H1 (cell line): ENCODE data around the gene RAD9A. TPM values are rescaled to one million over a fixed set of nuclear protein-coding genes. Genes with fewer than 3 reads are reported as not detected.

Experiments
- CTCF ChIA-PET: fragments of 300-600 bp; sonication (Branson Sonifier 250); formaldehyde crosslinking; loops from one replicate; lab custom pipeline; 2021; ENCODE audit not compliant: partially characterized antibody; lab: Charles Lee
- POLR2A ChIA-PET: fragments of 300-600 bp; sonication (Branson Sonifier 250); formaldehyde crosslinking; loops from one replicate; lab custom pipeline; 2021; ENCODE audit warnings: inconsistent platforms; ENCODE audit not compliant: partially characterized antibody; lab: Charles Lee
- DNase-seq, 2 experiments: peaks; one replicate each; pipeline versions ENCODE4 v3.0.0 to v3.0.0-alpha.2; 2010 to 2022; ENCODE audit warnings: low spot score in 2 of 2, low read depth in 1 of 2, mixed read lengths in 1 of 2
- FAIRE-seq: peaks from 2 replicates; lab custom pipeline; 2011; peaks lifted over from hg19 to GRCh38; lab: Jason Lieb, UNC
- H2AFZ ChIP-seq: 2 replicates; pipeline ENCODE4 v1.8.1; 2012; ENCODE audit warnings: low read length, inconsistent platforms
- H2AK5ac ChIP-seq: 2 replicates; pipeline ENCODE4 v1.6.1; 2013; ENCODE audit warnings: low read depth, low read length
- H2BK120ac ChIP-seq: replicated peaks from 2 replicates; pipeline ENCODE3; 2013; ENCODE audit warnings: low read depth, low read length, inconsistent platforms
- H2BK12ac ChIP-seq: 2 replicates; pipeline ENCODE4 v1.6.1; 2013; ENCODE audit warnings: low read depth, low read length
- H2BK15ac ChIP-seq: 2 replicates; pipeline ENCODE4 v1.6.1; 2013; ENCODE audit warnings: low read length
- H2BK20ac ChIP-seq: 2 replicates; pipeline ENCODE4 v1.6.1; 2013; ENCODE audit warnings: low read length
- H2BK5ac ChIP-seq: 2 replicates; pipeline ENCODE4 v1.6.1; 2013; ENCODE audit warnings: low read depth, low read length
- H3K14ac ChIP-seq: 2 replicates; pipeline ENCODE4 v1.6.1; 2013; ENCODE audit warnings: inconsistent platforms; ENCODE audit not compliant: insufficient read length
- H3K18ac ChIP-seq: 2 replicates; pipeline ENCODE4 v1.6.1; 2013; ENCODE audit warnings: low read length; ENCODE audit errors: extremely low read depth
- H3K23ac ChIP-seq: 2 replicates; pipeline ENCODE4 v1.6.1; 2013; ENCODE audit warnings: inconsistent platforms; ENCODE audit not compliant: insufficient read length
- H3K23me2 ChIP-seq: 2 replicates; pipeline ENCODE4 v1.6.1; 2013; ENCODE audit warnings: low read depth, low read length
- H3K27ac ChIP-seq: 2 replicates; pipeline ENCODE4 v1.6.1; 2011; ENCODE audit warnings: low read depth, low read length, inconsistent platforms
- H3K27me3 ChIP-seq, 4 experiments: replicated peaks in 1 of 4; 1 replicate in 1 of 4; 2 replicates in 3 of 4; pipeline versions ENCODE4 v1.6.1 to v1.8.1; 2011 to 2013; ENCODE audit warnings: low read length in 3 of 4, mild to moderate bottlenecking in 3 of 4, inconsistent platforms in 2 of 4, mixed read lengths in 2 of 4, moderate library complexity in 1 of 4; ENCODE audit not compliant: control insufficient read depth in 3 of 4, insufficient read depth in 3 of 4; ENCODE audit errors: extremely low read depth in 1 of 4
- H3K36me3 ChIP-seq, 4 experiments: 2 replicates each; pipeline versions ENCODE4 v1.6.1 to v1.8.1; 2011 to 2013; ENCODE audit warnings: mild to moderate bottlenecking in 4 of 4, low read length in 3 of 4, moderate library complexity in 2 of 4, control low read depth in 1 of 4, inconsistent platforms in 1 of 4; ENCODE audit not compliant: insufficient read depth in 4 of 4, control insufficient read depth in 2 of 4
- H3K4ac ChIP-seq: replicated peaks from 2 replicates; pipeline ENCODE3; 2013; ENCODE audit warnings: low read length, low read depth, mixed read lengths, inconsistent platforms; ENCODE audit not compliant: insufficient read length
- H3K4me1 ChIP-seq, 4 experiments: replicated peaks in 1 of 4; 1 replicate in 1 of 4; 2 replicates in 3 of 4; pipeline versions ENCODE4 v1.6.1 to v1.8.1; 2011 to 2013; ENCODE audit warnings: low read length in 3 of 4, inconsistent platforms in 2 of 4, mixed read lengths in 1 of 4; ENCODE audit not compliant: insufficient read depth in 4 of 4, control insufficient read depth in 3 of 4
- H3K4me2 ChIP-seq, 2 experiments: 2 replicates each; pipeline versions ENCODE4 v1.6.1 to v1.8.1; 2011 to 2013; ENCODE audit warnings: low read depth in 2 of 2, low read length in 2 of 2, control low read depth in 1 of 2, inconsistent platforms in 1 of 2, mild to moderate bottlenecking in 1 of 2; ENCODE audit not compliant: insufficient read depth in 1 of 2
- H3K4me3 ChIP-seq, 4 experiments: fragments of 200-600, 300-600 bp in 1 of 4; sonication (generic), shearing (Covaris generic), sonication (Bioruptor Twin) in 1 of 4; 2 replicates each; pipeline versions ENCODE4 v1.5.1 to v1.8.1; 2011 to 2016; ENCODE audit warnings: low read length in 4 of 4, low read depth in 3 of 4, control low read depth in 2 of 4, inconsistent platforms in 2 of 4, mild to moderate bottlenecking in 2 of 4, mixed read lengths in 1 of 4, moderate library complexity in 1 of 4; ENCODE audit not compliant: insufficient read depth in 2 of 4; ENCODE audit errors: extremely low read depth in 1 of 4
- H3K56ac ChIP-seq: replicated peaks from 2 replicates; pipeline ENCODE3; 2013; ENCODE audit warnings: low read depth, mild to moderate bottlenecking, mixed read lengths, low read length, inconsistent platforms; ENCODE audit not compliant: insufficient read length
- H3K79me1 ChIP-seq: 2 replicates; pipeline ENCODE4 v1.6.1; 2013; ENCODE audit warnings: low read depth, low read length, control low read depth
- H3K79me2 ChIP-seq, 2 experiments: 2 replicates each; pipeline versions ENCODE4 v1.6.1 to v1.8.1; 2012 to 2013; ENCODE audit warnings: low read length in 2 of 2, mild to moderate bottlenecking in 2 of 2, inconsistent platforms in 1 of 2; ENCODE audit not compliant: insufficient read depth in 2 of 2, control insufficient read depth in 1 of 2
- H3K9ac ChIP-seq, 4 experiments: replicated peaks in 1 of 4; 1 replicate in 1 of 4; 2 replicates in 3 of 4; pipeline versions ENCODE4 v1.6.1 to v1.8.1; 2011 to 2013; ENCODE audit warnings: low read depth in 3 of 4, low read length in 3 of 4, control low read depth in 2 of 4, mild to moderate bottlenecking in 2 of 4, moderate library complexity in 2 of 4, inconsistent platforms in 1 of 4; ENCODE audit errors: extremely low read depth in 1 of 4
- H3K9me3 ChIP-seq, 2 experiments: 2 replicates each; pipeline versions ENCODE4 v1.6.1 to v1.8.1; 2012 to 2013; ENCODE audit warnings: mild to moderate bottlenecking in 2 of 2, moderate library complexity in 2 of 2, control low read depth in 1 of 2, inconsistent platforms in 1 of 2, low read depth in 1 of 2, low read length in 1 of 2, mixed read lengths in 1 of 2; ENCODE audit not compliant: insufficient read depth in 2 of 2
- H4K20me1 ChIP-seq, 2 experiments: replicated peaks in 1 of 2; 2 replicates each; pipeline versions ENCODE3 to v1.8.1; 2011 to 2013; ENCODE audit warnings: inconsistent platforms in 2 of 2, low read length in 2 of 2, mild to moderate bottlenecking in 1 of 2; ENCODE audit not compliant: insufficient read depth in 2 of 2, control insufficient read depth in 1 of 2
- H4K5ac ChIP-seq: 2 replicates; pipeline ENCODE4 v1.6.1; 2013; ENCODE audit warnings: low read length, low read depth, mixed read lengths, inconsistent platforms; ENCODE audit not compliant: insufficient read length
- H4K8ac ChIP-seq: 2 replicates; pipeline ENCODE4 v1.8.0; 2013; ENCODE audit warnings: mild to moderate bottlenecking, moderate library complexity, low read length, inconsistent platforms; ENCODE audit not compliant: insufficient read depth; ENCODE audit errors: extremely low read depth
- H4K91ac ChIP-seq: replicated peaks from 2 replicates; pipeline ENCODE3; 2013; ENCODE audit warnings: low read length, mixed read lengths, inconsistent platforms; ENCODE audit not compliant: insufficient read length
- BACH1 ChIP-seq: IDR thresholded peaks from 2 replicates; pipeline ENCODE4 v1.6.1; 2012; ENCODE audit warnings: low read length, improper control_type of control experiment
- CHD1 ChIP-seq: IDR thresholded peaks from 2 replicates; pipeline ENCODE4 v1.6.1; 2012; ENCODE audit warnings: low read depth, low read length, improper control_type of control experiment
- CREB1 ChIP-seq: IDR thresholded peaks from 2 replicates; pipeline ENCODE4 v1.6.1; 2012; ENCODE audit warnings: inconsistent platforms
- CTCF ChIP-seq, 3 experiments: IDR thresholded peaks; 1 replicate in 2 of 3; 2 replicates in 1 of 3; pipeline versions ENCODE4 v1.5.1 to v1.6.1; 2011; ENCODE audit warnings: low read length in 3 of 3, mild to moderate bottlenecking in 3 of 3, inconsistent platforms in 2 of 3, low read depth in 1 of 3, moderate library complexity in 1 of 3; ENCODE audit not compliant: insufficient read depth in 1 of 3; ENCODE audit errors: control extremely low read depth in 1 of 3
- HDAC2 ChIP-seq, 2 experiments: fragments of 300-600 bp in 1 of 2; sonication (generic) in 1 of 2; IDR thresholded peaks; 2 replicates each; pipeline ENCODE4 v1.6.1; 2011 to 2012; ENCODE audit warnings: low read depth in 2 of 2, low read length in 2 of 2, mild to moderate bottlenecking in 2 of 2, moderate library complexity in 2 of 2, borderline replicate concordance in 1 of 2, inconsistent platforms in 1 of 2
- HDAC6 ChIP-seq: IDR thresholded peaks from one replicate; pipeline ENCODE4 v1.7.1; 2012; ENCODE audit warnings: low read depth, mild to moderate bottlenecking, inconsistent platforms, low read length, moderate library complexity
- JUN ChIP-seq: IDR thresholded peaks from 2 replicates; pipeline ENCODE4 v1.6.1; 2011; ENCODE audit warnings: low read depth, mild to moderate bottlenecking, improper control_type of control experiment, low read length
- PHF8 ChIP-seq: fragments of 200-600 bp; sonication (generic); conservative IDR thresholded peaks from 2 replicates; pipeline ENCODE4 v1.7.1; 2012; ENCODE audit warnings: low read depth, mild to moderate bottlenecking, inconsistent platforms, low read length, moderate library complexity
- POLR2AphosphoS5 ChIP-seq: IDR thresholded peaks from 2 replicates; pipeline ENCODE4 v1.6.1; 2011; ENCODE audit warnings: low read depth, low read length
- SP1 ChIP-seq: IDR thresholded peaks from 2 replicates; pipeline ENCODE4 v1.6.1; 2011; ENCODE audit warnings: low read depth, low read length
- WGBS, 2 experiments: shearing (Covaris generic) in 1 of 2; methylation state at CpG; one replicate each; pipeline versions ENCODE4 v1.1.6 to v1.1.7; 2013 to 2015; ENCODE audit warnings: low lambda C conversion rate in 2 of 2, mixed read lengths in 2 of 2, inconsistent platforms in 1 of 2, low coverage in 1 of 2, missing lambda C conversion rate in 1 of 2; ENCODE audit not compliant: insufficient replicate concordance in 2 of 2, insufficient coverage in 1 of 2, insufficient read length in 1 of 2; ENCODE audit errors: extremely low coverage in 1 of 2, missing lambda C conversion rate in 1 of 2; 5-methylcytosine and 5-hydroxymethylcytosine counted together
- polyA plus RNA-seq, 7 experiments: library from polyadenylated mRNA; depleted of rRNA in 3 of 7; stranded (reverse) in 5 of 7; unstranded in 2 of 7; fragments of >200 nt in 5 of 7; fragments of 200-250 nt in 2 of 7; gene quantifications; 1 replicate in 5 of 7; 2 replicates in 1 of 7; 4 replicates in 1 of 7; pipeline versions ENCODE4 v1.2.1 to v1.2.3, GENCODE V29; 2011 to 2013; ENCODE audit warnings: missing spikeins in 2 of 7, mixed read lengths in 2 of 7
- total RNA-seq: library from RNA; stranded (reverse); fragmentation: NEBNext Ultra II Directional; extraction: Animal tissue kit (Norgen Biotek cat#: 25700); gene quantifications from 2 replicates; pipeline ENCODE4 v1.2.1, GENCODE V29; 2021

RAD9A gene
- total and polyA plus RNA-seq, 2 of the 8 experiments (the other 6 are each of a cell fraction or from before 2014, with no cell fraction given): 22.2 to 25.5 TPM

DNA sequence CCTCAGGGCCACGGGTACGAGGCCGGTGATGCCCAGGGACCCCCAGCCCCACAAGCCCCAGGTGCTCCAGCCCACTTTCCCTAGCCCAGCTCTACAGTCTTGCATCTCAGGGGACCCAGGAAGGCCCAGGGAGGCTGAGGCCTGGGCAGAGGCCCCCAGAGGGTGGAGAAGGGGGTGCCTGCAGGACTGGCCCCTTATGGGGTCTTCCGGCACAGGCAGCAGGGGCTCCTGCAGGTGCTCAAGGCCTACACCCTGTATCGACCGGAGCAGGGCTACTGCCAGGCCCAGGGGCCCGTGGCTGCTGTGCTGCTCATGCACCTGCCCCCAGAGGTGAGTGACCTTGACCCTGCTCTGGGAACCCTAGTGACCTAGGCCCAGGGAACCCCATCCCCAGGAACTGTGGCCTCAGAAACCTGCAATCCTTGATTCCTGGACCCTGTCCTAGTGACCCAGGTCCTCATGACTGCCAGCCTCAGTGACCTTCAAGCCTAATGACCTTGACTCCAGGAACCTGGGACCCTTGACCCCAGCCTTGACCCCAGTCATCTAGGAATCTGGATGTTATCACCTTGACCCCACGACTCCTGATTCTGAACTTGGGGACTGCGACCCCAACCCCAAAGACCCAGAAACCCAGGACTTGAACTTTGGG, 14.0 kb downstream of the RAD9A start:
- H3K4ac ChIP-seq: no peak overlapping the region
- H3K9me3 ChIP-seq: no peaks in the 10 kb centered on the region
- H3K14ac ChIP-seq: no peak overlapping the region
- no peak overlapping the region for H2AFZ ChIP-seq
- POLR2A ChIA-PET: interaction anchor here (1.2 to 1.6 kb wide), 4 partner anchors 9 to 35 kb away, joined by 3 to 4 read pairs (median 4); no protein-coding TSS in a partner anchor
- no peak overlapping the region for H3K18ac ChIP-seq
- H4K20me1 ChIP-seq: peaks cover 0 to 3% of the 10 kb centered on the region in 2 experiments
- no peak overlapping the region for H3K9ac ChIP-seq
- H3K4me2 ChIP-seq: no peak overlapping the region
- H2BK120ac ChIP-seq: no peak overlapping the region
- no peak overlapping the region for H2BK20ac ChIP-seq
- H4K5ac ChIP-seq: no peak overlapping the region
- CTCF ChIA-PET: interaction anchor here (0.7 to 1.3 kb wide), 3 partner anchors 8 to 63 kb away, joined by 3 read pairs; no protein-coding TSS in a partner anchor
- no peak overlapping the region for H2AK5ac ChIP-seq
- DNase-seq (no peak), FAIRE-seq (no peak)
- 91% methylated on average over 9 of the region's 9 CpGs; no CpG with 5 or more reads in 1 of the 2 experiments for WGBS, 2 experiments
- peaks cover 4% of the 10 kb centered on the region; the same call in 1 of the 2 replicates for H3K23me2 ChIP-seq
- peaks cover 0 to 3% of the 10 kb centered on the region in 2 experiments; a peak in 2 of 4 replicates for H3K79me2 ChIP-seq
- H3K27ac ChIP-seq: no peak overlapping the region
- H3K79me1 ChIP-seq: peaks cover 1% of the 10 kb centered on the region; the same call in 1 of the 2 replicates
- no peaks in the 10 kb centered on the region for H3K36me3 ChIP-seq
- H3K27me3 ChIP-seq: no peaks in the 10 kb centered on the region; a peak in 1 of 7 replicates
- H3K4me3 ChIP-seq: no peak overlapping the region
- H3K23ac ChIP-seq: no peak overlapping the region
- no peak overlapping the region for H2BK15ac ChIP-seq
- no peak overlapping the region; the same call in 1 of the 2 replicates for H2BK12ac ChIP-seq
- H3K56ac ChIP-seq: no peak overlapping the region
- peaks cover 0 to 13% (median 9%) of the 10 kb centered on the region in 4 experiments; a peak in 5 of 7 replicates for H3K4me1 ChIP-seq
- no peak overlapping the region for H4K91ac ChIP-seq
- H2BK5ac ChIP-seq: no peak overlapping the region
- peak overlapping the region; percentile 41; the same call in 1 of the 2 replicates for H4K8ac ChIP-seq
- TF ChIP-seq JUN: no peak
- no peak for TF ChIP-seq SP1
- no peak for TF ChIP-seq PHF8
- TF ChIP-seq HDAC6: no peak
- TF ChIP-seq CTCF (IDR thresholded peaks at IDR 0.05; ENCODE audit: control extremely low read depth in 1 of 3, insufficient read depth in 1 of 3, low read depth in 1 of 3, low read length in 3 of 3): no peak
- no peak for TF ChIP-seq POLR2AphosphoS5
- no peak for TF ChIP-seq CREB1
- TF ChIP-seq BACH1: no peak
- TF ChIP-seq CHD1: no peak
- no peak for TF ChIP-seq HDAC2 (IDR thresholded peaks at IDR 0.05; ENCODE audit: borderline replicate concordance in 1 of 2, low read depth in 2 of 2, low read length in 2 of 2)
